Hepatocyte (in vitro differentiated cells): Measurements from ENCODE around the gene NUMB.

Experiments used
- CTCF ChIP-seq: fragments of 200-600 bp; sonication (generic); IDR thresholded peaks from 2 replicates; pipeline ENCODE4 v1.5.1; 2016; ENCODE audit warnings: antibody characterized with exemption, mild to moderate bottlenecking; ENCODE audit not compliant: poor library complexity
- EZH2phosphoT487 ChIP-seq: fragments of 200-600 bp; sonication (generic); IDR thresholded peaks from one replicate; pipeline ENCODE4 v1.6.1; 2018; ENCODE audit warnings: antibody characterized with exemption, mild to moderate bottlenecking, low read depth, moderate library complexity; ENCODE audit not compliant: unreplicated experiment, severe bottlenecking

DNA sequence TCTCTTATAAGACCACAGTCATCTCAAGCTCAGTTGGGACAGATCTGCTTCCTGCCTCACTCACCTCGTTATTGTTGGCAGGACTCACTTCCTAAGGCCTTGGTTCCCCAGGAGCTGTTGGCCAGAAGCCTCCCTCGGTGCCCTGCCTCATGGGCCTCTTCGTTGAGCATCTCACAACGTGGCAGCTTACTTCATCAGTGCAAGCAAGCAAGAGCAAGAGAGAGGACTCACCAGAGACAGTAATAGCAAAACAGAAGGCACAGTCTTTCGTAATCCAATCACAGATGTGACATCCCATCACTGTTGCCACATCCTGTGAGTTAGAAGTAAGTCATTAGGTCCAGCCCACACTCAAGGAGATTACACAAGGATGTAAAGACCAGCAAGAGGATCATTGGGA lies 5.1 kb upstream of the NUMB start:
- TF ChIP-seq CTCF (no peak), EZH2phosphoT487 (no peak)
